Measurements from ENCODE around the gene PPP1CA. TPM values are rescaled to one million over a fixed set of nuclear protein-coding genes. Genes with fewer than 3 reads are reported as not detected.

The PPP1CA gene
- total and polyA plus RNA-seq, 2 donors (not counting 1 experiment from before 2014, with no cell fraction given): 218 to 251 TPM

- POLR2A ChIA-PET: interaction anchor here (7.6 to 14.2 kb wide), 2 partner anchors 12 to 14 kb away, joined by 47 to 323 read pairs; partner anchors contain the start of gene POLD4
- Histone ChIP-seq H3K9me3 (ENCODE audit: control extremely low read depth in 1 of 3, control insufficient read depth in 2 of 3, insufficient read depth in 1 of 3, low read length in 2 of 3) (no peaks in the 10 kb centered on the region), H3K4me2 (replicated peaks; ENCODE audit: low read depth, low read length, poor library complexity, severe bottlenecking) (peak overlapping the region; percentile 93), H3K36me3 (replicated peaks in 1 of 2; ENCODE audit: control extremely low read depth in 1 of 2, control insufficient read depth in 1 of 2, extremely low read depth in 1 of 2, insufficient read depth in 2 of 2, low read length in 1 of 2) (peaks cover 0 to 31% of the 10 kb centered on the region in 2 experiments), H3K79me2 (ENCODE audit: control insufficient read depth, insufficient read depth, low read length) (peaks cover 77% of the 10 kb centered on the region), H3K4me3 (ENCODE audit: control extremely low read depth in 1 of 5, extremely low read depth in 1 of 5, insufficient read depth in 1 of 5, low read depth in 2 of 5, low read length in 4 of 5) (no peak overlapping the region), H3K9ac (ENCODE audit: low read length) (no peak overlapping the region), H2AFZ (ENCODE audit: insufficient read depth, low read depth, low read length, poor library complexity, severe bottlenecking) (no peak overlapping the region), H4K20me1 (ENCODE audit: control insufficient read depth, insufficient read depth, low read length, poor library complexity, severe bottlenecking) (peaks cover 77% of the 10 kb centered on the region), H3K27ac (ENCODE audit: low read length in 2 of 2) (peak overlapping the region in 1 of 2 donors; percentile 70), H3K27me3 (replicated peaks in 1 of 4; ENCODE audit: control extremely low read depth in 1 of 4, control insufficient read depth in 3 of 4, insufficient read depth in 4 of 4, low read length in 3 of 4) (no peaks in the 10 kb centered on the region), H3K4me1 (ENCODE audit: control insufficient read depth in 2 of 2, insufficient read depth in 2 of 2, low read length in 2 of 2) (peaks cover 82 to 86% of the 10 kb centered on the region in 2 donors)
- no peak for ATAC-seq (ENCODE audit: low read depth)
- intact Hi-C loops (cut with micrococcal nuclease): no loop called here
- TF ChIP-seq CTCF (IDR thresholded peaks at IDR 0.05) (no peak), EZH2 (IDR thresholded peaks at IDR 0.05; ENCODE audit: borderline replicate concordance, insufficient read depth, low read depth, low read length, poor library complexity, severe bottlenecking) (no peak)
- 72% methylated on average over 4 of the region's 8 CpGs for WGBS (ENCODE audit: insufficient coverage)
- no peak for DNase-seq
- peak overlapping the region; percentile 92 for H3K4me3 Mint-ChIP-seq
- peaks cover 83% of the 10 kb centered on the region for H3K4me1 Mint-ChIP-seq
- CTCF ChIA-PET: interaction anchor here (1.0 to 42.2 kb wide), 3 partner anchors 2 to 67 kb away, joined by 3 to 2379 read pairs (median 2379); partner anchors contain the start of genes CLCF1, POLD4 and RAD9A
- H3K27ac Mint-ChIP-seq: peak overlapping the region; percentile 72
- H3K9me3 Mint-ChIP-seq (ENCODE audit: insufficient read depth): no peaks in the 10 kb centered on the region
- no peaks in the 10 kb centered on the region for H3K27me3 Mint-ChIP-seq
These were observed 32.4 kb downstream of the PPP1CA start for GRCh38 chr11:67369275-67369674.

DNA sequence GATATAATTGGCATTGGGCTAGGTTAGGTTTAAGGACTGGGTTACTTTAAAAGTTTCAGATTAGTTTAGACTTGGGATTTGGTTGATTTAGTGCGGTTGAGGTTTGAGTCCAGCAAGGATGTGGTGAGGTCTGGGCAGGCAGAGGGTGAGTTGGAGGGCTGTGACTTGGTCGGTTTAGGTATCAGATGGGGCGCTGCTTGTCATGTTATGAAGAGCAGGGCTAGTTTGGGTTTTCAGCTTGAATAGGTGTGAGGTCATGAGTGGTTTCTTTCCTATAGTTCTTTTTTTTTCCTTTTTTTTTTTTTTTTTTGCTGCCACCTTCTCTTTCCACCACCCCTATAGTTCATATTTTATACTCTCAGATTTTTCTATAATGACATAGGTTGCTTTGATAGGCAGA lies 33.0 kb downstream of the PPP1CA start:
- TF ChIP-seq EZH2 (IDR thresholded peaks at IDR 0.05; ENCODE audit: borderline replicate concordance, insufficient read depth, low read depth, low read length, poor library complexity, severe bottlenecking) (no peak), CTCF (IDR thresholded peaks at IDR 0.05) (no peak)
- Mint-ChIP-seq H3K27me3 (no peaks in the 10 kb centered on the region), H3K27ac (peak overlapping the region; percentile 72), H3K4me1 (peaks cover 84% of the 10 kb centered on the region), H3K4me3 (peak overlapping the region; percentile 92), H3K9me3 (ENCODE audit: insufficient read depth) (no peaks in the 10 kb centered on the region)
- peaks cover 83 to 87% of the 10 kb centered on the region in 2 donors for H3K4me1 ChIP-seq (ENCODE audit: control insufficient read depth in 2 of 2, insufficient read depth in 2 of 2, low read length in 2 of 2)
- ChIA-PET POLR2A (interaction anchor here (0.6 to 14.2 kb wide), 5 partner anchors 12 to 98 kb away, joined by 3 to 323 read pairs (median 6); partner anchors contain the start of gene POLD4), CTCF (interaction anchor here (0.6 to 42.2 kb wide), 5 partner anchors 3 to 121 kb away, joined by 3 to 2379 read pairs (median 3); partner anchors contain the start of genes CLCF1, POLD4 and RAD9A)
- H3K27me3 ChIP-seq (replicated peaks in 1 of 4; ENCODE audit: control extremely low read depth in 1 of 4, control insufficient read depth in 3 of 4, insufficient read depth in 4 of 4, low read length in 3 of 4): no peaks in the 10 kb centered on the region
- no peaks in the 10 kb centered on the region for H3K9me3 ChIP-seq (ENCODE audit: control extremely low read depth in 1 of 3, control insufficient read depth in 2 of 3, insufficient read depth in 1 of 3, low read length in 2 of 3)
- no peak overlapping the region for H2AFZ ChIP-seq (ENCODE audit: insufficient read depth, low read depth, low read length, poor library complexity, severe bottlenecking)
- intact Hi-C loops (cut with micrococcal nuclease): no loop called here
- no peak overlapping the region for H3K4me3 ChIP-seq (ENCODE audit: control extremely low read depth in 1 of 5, extremely low read depth in 1 of 5, insufficient read depth in 1 of 5, low read depth in 2 of 5, low read length in 4 of 5)
- peaks cover 0 to 37% of the 10 kb centered on the region in 2 experiments for H3K36me3 ChIP-seq (replicated peaks in 1 of 2; ENCODE audit: control extremely low read depth in 1 of 2, control insufficient read depth in 1 of 2, extremely low read depth in 1 of 2, insufficient read depth in 2 of 2, low read length in 1 of 2)
- DNase-seq (no peak), ATAC-seq (ENCODE audit: low read depth) (peak; percentile 9)
- H3K79me2 ChIP-seq (ENCODE audit: control insufficient read depth, insufficient read depth, low read length): peaks cover 83% of the 10 kb centered on the region
- peak overlapping the region in 1 of 2 donors; percentile 70 for H3K27ac ChIP-seq (ENCODE audit: low read length in 2 of 2)
- 13% methylated on average over 1 of the region's 3 CpGs for WGBS (ENCODE audit: insufficient coverage)
- H3K4me2 ChIP-seq (replicated peaks; ENCODE audit: low read depth, low read length, poor library complexity, severe bottlenecking): peak overlapping the region; percentile 93
- no peak overlapping the region for H3K9ac ChIP-seq (ENCODE audit: low read length)
- H4K20me1 ChIP-seq (ENCODE audit: control insufficient read depth, insufficient read depth, low read length, poor library complexity, severe bottlenecking): peaks cover 79% of the 10 kb centered on the region

All from B cell (primary cell).